Stimulated activated CD4-positive, alpha-beta T cell treated with anti-CD3 and anti-CD28 coated beads, Interleukin-4, amount 100 ng/mL, for 4 hours (primary cell): Measurements from ENCODE around the gene TMEM269.
"Not testable (repeated sequence)": the region's sequence is repeated elsewhere in the genome, so short reads cannot be mapped to it uniquely, and the experiment has no call there.

Experiments used
- DNase-seq, 2 experiments: peaks; one replicate each; pipeline ENCODE4 v3.0.0-alpha.2; 2020

The TMEM269 gene

DNA sequence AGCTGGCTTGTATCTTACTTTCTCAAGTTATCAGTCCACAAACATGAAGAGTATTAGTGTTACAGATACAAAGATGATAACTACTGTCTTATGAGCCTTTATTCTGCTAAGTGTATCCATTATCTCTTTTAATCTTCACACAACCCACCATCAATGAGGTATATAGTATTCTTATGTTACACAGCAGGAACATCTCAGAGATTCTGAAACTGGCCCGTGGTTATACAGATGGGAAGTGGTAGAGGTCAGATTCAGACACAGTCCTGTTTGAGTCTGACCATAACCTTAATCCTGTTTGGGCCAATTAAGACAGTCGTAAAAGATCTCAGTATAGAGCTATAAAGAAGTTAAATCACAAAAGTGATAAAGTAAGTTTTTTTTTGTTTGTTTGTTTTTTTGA, 5.1 kb upstream of the TMEM269 start:
- no peak for DNase-seq

DNA sequence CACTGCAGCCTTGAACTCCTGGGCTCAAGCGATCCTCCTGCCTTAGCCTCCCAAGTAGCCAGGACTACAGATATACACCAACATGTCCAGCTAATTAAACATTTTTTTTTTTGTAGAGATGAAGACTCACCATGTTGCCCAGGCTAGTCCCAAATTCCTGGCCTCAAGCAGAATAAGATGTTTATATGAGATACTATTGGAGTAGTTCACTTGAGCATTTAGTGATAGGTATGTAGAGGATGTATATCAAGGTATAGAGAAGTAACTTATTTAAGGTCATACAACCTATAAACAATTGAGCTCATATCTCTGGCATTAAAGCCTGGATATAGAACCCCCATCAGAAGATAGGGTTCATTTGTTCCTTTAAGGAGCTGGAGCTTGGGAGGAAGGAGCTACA, 4.6 kb upstream of the TMEM269 start:
- DNase-seq: no peak

DNA sequence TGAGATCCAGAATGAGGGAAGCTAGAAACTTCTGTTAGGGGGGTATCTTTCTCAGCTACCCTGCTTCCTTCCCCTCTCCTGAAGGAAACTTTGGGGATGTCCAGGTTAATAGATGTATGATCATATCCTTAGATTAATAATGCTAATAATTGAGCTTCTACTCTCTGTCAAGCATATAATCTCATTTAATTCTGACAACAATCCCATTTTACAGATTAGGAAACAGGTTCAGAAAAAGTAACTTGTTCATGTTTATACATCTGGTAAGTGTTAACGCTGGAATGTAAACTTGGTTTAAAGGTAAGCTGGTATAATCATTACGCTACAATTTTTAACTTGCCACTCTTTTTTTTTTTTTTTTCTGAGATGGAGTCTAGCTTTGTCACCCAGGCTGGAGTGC, 1.7 kb upstream of the TMEM269 start:
- no peak for DNase-seq

DNA sequence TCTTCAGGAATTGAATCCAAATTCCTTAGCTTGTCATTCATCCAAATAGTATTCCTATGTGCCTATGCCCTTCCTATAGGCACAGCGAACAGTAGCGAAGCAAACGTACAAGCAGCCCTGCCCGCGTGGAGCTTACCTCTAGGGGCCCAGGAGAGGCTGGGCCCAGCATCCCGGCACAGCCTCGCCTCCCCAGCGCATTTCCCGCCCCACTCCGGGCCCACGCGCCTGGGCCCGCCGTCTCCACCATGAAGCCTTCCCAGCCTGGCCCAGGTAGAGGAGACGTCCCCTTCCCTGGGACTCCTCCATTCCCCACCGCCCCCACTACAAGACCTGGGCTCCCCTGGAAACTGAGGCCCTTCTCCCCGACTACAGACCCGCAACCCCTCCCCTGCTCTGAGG, 245 bp upstream of the TMEM269 start:
- no peak for DNase-seq

DNA sequence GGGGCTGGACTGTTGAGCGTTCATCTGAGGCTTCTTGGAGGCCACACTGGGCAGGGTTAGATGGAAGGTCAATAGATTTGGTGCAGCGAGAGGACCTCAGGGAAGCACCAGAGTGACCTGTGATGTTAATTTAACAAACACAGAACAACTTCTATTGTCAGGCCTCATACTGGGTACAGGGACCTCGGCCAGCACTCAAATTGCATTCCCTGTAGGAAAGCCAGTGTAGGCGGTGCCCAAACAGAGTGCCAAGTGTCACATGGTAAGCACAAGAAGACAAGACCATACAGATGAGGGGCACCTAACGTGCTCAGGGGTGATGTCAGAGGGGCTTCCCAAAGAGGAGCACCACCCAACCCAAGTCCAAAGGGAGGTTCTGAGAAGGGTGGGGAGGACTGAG, 1.3 kb downstream of the TMEM269 start:
- DNase-seq: no peak

DNA sequence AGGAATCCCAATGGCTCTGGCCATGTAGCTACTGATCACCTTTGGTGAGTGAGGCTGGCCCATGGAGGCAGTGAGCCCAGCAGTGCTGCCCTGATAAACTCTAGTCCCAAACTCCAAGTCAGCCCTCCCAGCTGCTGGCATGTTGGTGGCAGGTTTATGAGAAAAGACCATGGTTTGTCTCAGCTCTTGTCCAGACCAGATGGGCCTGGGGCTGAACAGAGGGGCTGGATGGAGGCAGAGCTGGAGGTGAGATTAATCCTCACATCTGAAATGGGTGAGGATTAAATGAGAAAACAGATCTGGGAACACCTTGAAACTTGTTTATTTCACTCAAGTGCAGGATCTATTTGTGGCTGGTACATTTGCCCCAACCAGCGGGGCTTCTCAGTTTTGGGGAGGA, 3.2 kb downstream of the TMEM269 start:
- DNase-seq: no peak

DNA sequence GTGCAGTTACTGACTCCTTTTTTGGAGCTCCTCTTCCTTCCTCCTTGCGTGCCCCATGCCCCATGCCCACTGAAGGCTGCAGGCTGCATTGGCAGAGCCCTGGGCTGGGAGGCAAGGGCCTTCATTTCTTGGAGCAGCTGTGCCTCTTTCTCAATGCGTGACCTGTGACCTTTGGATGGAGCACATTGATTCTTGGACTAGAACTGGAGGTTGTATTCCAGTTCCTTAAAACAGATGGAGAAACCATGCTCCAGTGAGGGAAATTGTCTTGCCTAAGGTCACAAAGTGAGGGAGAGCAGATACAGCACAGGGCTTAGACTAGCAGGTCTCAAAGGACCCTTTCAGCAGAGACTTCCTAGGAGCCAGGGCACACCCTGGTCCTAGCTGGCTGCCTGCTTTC, 9.0 kb downstream of the TMEM269 start:
- DNase-seq: no peak

DNA sequence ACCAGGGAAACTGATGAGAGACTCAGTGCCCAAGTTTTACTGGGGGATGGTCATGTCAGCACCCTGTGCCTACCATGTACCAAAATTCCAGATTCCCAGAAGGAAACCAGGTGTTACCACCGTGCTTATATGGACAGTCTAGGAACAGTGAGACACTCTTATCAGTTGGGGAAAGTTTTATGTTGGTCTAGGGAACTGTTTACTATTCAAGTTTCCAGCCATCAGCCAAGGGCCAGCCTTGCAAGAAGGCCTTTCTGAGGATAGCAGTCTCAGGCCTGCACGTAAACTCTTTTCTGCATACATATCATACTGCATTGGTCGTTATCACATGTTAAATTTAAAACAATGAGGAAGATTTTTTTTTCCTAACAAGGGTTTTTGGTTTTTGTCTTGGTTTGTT, 12.6 kb downstream of the TMEM269 start:
- DNase-seq: no peak

DNA sequence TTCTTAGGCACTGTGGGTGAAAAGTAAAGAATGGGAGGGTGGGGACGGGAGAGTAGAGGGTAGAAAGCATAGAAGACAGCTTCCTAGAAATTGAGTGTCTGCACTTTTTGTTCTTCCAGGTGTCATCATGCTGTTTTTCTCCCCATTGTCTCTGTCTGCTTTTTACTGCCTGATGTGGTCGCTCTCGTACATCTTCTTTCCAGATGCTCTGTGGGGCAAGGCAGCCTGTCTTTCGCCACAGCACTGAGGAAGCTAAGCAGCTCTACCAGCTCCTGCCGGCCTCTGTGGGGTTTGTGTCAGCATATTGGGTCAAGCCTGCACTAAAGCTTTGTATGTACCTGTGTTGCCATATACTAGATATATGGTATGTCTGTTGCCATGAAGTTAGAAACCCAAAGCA, 13.2 kb downstream of the TMEM269 start:
- no peak for DNase-seq

DNA sequence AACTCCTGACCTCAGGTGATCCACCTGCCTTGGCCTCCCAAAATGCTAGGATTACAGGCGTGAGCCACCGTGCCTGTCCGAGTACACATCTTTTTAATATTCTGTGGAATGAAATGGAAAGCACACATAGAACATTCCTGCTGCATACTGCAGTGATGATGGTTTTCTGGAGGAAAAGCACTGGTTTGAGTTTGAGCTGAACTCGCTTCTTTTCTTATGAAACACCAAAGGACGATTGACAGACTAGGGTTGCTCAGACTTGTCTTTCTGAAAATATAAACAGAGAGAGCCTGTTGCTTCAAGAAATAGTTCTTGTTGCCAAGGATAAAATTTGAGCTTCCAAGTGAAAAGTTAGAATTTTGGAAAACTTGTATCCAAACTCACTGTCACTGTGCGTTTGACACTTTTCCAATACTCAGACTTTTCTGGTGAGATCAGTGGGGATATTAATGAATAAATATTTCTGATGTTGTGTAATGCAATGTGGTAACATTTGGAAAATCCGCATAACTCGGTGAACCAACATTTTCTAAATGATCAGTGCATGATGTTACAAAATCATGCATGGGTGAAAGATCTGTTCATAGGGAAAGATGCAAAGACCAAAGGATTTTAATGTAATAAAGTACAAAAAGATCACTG, 17.2 kb downstream of the TMEM269 start:
- DNase-seq: no peak

DNA sequence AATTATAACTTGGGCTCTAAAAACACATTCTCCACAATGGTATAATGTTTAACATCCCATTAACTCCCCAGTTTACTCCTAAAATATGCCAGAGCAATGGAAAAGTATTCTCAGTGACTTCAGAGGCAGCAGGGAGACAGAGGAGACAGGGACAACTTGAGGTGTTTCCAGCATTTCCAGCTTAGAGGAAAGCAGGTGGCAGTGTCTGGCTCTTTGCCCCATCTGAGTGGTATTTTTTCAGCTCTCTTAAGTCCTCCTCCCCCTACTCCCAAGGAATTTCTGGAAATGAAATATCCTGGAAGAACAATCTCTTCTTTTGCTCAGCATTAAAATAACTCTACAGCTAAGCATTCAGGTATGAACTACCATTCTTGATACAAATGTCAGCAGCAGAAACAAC, 21.4 kb downstream of the TMEM269 start:
- DNase-seq: no peak

DNA sequence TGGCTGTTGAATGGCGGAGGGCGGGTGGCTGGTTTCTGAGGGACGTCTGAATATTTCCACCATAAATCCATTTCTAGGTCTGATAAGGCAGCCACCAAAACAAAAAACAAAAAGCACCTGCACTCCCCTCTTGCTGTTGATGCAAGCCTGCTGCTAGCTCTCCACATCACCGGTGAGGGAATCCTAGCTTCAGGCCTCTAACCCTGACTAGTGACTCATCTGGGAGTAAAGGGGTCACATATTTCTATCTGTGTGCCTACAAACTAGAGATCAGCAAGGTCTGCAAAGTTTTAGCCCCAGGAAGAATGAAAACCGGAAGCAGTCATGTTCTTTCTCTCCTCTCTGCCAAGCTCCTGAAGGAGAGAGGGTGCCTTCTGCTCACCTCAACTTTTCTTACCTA, 21.8 kb downstream of the TMEM269 start:
- DNase-seq: no peak

DNA sequence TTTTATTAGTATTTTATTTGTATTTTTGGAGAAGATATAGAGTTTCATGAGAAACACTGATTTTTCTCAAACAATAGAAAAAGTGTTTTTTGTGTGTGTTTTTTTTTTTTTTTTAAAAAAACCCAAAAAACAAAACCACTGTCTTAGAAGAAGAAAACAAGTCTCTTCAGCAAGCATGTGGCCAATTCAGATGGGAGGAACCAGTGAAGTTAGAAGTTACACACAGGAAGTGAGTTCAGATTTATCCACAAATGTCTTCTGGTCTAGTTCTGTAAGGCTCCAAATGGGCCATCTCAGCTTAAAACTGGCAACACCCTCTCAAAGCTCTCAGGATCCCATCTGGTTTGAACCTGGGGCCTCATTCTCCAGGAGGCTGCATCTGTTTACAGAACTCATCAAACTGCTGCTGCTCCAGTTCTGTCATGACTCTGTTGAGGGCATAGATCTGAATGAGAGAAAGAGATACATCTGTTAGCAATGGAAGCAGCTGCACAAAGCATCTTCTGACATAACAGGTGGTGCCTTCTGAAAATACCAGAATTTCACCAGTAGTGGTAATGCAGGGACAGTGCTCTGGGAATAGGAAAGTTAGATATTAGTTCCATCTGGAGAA, 22.4 kb downstream of the TMEM269 start:
- no peak for DNase-seq

DNA sequence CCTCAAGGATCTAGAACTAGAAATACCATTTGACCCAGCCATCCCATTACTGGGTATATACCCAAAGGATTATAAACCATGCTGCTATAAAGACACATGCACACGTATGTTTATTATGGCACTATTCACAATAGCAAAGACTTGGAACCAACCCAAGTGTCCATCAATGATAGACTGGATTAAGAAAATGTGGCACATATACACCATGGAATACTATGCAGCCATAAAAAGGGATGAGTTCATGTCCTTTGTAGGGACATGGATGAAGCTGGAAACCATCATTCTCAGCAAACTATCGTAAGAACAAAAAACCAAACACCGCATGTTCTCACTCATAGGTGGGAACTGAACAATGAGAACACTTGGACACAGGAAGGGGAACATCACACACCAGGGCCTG, 30.0 kb downstream of the TMEM269 start:
- DNase-seq: not testable (repeated sequence)

DNA sequence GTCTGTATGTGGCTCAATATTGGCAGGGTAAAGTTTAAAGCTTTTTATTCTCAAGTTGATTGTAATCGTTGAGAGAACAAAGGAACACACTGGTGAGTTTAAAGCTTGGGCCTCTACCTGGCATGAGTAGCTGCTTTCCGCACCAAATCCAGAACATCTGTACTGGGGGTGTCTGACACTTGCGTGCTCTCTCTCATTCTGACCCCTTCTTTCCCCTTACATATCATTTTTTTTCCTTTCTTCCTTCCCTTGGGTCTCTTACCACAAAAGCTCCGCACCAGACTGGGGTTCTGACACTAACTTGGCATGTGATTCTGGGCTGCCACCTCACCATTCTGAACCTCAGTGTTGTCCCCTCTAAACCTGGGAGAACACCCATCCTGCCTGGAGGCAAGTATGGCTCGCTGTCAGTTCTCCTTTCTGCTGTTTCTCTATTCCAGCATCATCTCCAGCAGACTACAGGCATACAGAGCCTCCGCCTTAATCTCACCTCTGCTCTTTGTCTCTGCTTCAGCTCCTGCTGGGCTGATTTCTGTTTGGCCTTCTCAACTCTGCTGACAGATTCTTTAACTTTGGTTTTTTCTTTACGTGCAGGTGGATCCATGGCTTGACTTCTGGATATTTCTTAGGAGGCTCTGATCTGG, 31.3 kb downstream of the TMEM269 start:
- no peak for DNase-seq

DNA sequence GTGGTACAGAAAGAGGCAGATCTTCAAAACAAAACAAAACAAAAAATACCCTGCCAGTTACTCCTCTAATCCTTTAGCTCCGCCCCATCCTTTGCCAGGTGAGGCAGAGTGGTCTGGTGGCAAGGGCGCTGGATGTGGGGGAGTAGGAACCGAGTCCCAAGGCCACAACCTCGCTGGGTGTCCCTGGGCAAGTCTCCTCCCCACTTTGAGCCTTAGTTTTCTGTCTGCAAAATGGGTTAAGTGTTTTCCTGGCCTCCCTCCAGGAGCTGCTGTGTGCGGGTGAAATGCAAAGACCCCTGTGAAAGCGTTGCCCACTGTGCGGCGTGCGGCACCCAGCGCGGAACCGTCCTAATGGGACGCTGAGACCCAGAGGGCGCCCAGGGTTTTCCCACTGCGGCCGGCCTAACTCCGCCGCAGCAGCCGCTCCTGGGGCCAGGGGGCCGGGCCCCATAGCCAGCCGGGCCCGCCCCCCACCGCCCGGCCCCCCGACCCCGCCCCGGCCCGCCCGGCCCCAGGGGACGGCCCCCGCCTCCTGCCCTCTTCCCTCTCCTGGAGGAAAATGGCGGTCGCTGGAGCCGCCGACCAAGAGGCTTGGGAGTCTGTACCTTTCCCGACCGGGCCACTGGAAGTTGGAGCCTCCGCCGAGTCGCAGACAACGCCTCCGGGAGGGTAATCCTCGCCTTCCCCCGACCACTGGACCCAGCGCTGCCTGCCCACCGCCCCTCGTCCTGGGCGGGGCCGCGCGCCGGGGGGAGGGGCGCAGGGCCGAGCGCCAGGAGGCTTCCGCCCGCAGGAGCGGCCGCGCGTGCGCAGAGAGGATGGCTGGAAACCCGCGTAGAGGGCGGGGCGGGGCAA, 32.0 kb downstream of the TMEM269 start, which contains the start of the genes ERMAP and SVBP:
ERMAP (plus strand) TSS at position 538 of the 855 bp plus-strand sequence. CDS start 13,327 bp downstream, outside the sequence.
SVBP (minus strand) TSS at position 813 of the 855 bp plus-strand sequence. CDS start 853 bp downstream, outside the sequence.
- DNase-seq: peak; percentile 91 to 98

DNA sequence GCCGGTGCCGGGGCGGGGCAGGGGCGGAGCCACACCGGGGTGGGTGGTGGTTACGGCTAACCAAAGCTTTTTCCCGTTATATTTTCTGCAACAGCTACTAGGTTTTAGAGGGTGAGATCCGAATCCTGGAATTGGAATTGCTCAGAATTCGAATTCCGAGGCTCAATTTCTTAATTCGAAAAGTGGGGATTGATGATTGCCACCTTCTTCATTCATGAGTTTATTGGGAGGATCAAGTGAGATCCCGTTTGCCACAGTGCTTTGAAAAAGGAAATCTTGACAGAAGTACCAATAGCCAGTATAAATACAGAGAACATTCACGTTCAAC, 32.6 kb downstream of the TMEM269 start:
- DNase-seq: no peak

DNA sequence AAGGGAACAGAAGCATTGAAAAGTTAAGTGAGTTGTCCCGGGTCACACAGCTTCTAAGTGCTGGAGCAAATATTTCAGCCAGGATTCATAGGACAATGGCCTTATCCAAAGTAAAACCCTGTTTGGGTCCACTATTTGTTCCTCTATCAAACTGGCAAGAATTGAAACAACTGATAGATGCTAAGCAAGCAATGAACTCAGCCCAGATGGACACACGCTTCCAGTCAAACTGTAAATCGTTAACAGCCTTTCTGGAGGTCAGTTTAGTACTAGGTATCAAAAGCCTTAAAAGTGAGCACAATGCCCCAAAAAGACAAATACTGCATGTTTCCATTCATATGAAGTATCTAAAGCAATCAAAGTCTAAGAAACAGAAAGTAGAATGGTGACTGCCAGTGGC, 33.2 kb downstream of the TMEM269 start:
- no peak for DNase-seq

DNA sequence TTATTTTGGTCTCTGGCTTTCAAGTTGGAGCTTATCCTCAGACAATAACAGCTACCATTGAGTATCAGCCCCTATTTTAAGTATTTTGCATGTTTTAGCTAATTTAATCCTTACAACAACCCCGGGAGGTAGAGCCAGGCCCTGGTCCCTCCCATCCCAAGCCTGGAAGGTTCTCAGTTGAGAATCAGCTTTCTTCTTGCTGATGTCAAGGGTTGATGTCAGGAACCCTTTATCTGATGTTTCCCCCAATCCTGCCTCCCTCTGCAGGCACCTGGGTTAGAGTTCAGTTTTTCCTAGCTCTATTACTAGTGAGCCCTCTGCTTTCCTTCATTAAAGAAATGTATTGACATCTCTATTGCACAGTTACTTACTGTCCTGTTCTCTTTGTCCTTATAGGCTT, 36.0 kb downstream of the TMEM269 start:
- DNase-seq: no peak

DNA sequence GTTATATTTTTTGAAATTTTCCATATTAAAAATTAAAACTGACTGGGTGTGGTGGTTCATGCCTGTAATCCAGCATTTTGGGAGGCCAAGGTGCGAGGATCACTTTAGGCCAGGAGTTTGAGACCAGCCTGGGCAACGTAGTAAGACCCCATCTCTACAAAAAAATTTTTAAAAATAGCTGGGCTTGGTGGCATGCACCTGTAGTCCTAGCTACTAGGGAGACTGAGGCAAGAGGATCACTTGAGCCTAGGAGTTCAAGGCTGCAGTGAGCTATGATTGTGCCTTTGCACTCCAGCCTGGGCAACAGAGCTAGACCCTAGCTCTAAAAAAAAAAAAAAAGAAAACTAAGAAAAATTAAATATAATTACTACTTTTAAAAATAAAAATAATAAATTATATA, 36.9 kb downstream of the TMEM269 start:
- DNase-seq: no peak

DNA sequence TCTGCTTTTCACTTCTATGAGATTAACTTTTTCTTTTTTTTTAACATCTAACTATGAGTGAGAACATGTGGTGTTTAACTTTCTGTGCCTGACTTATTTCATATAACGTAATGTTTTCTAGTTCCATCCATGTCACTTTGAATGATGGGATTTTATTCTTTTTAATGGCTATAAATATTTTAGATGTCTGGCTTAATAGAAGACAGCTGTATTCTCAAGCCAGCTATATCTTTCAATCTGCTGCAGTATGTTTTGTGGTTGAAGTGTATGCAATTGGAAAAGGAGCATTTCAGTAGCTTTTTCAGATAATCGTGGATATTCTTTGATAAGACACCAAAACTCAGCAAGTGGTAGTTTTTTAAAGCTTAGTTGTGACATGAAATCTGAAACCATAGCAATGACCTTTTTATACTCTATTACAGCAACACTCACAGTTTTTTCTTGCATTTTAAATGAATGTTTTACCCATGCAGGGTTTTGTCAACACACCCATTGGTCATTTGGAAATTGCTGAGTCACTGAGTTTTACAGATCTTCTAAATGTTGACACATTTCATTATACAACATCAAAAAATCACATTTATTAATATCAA, 38.1 kb downstream of the TMEM269 start:
- no peak for DNase-seq

DNA sequence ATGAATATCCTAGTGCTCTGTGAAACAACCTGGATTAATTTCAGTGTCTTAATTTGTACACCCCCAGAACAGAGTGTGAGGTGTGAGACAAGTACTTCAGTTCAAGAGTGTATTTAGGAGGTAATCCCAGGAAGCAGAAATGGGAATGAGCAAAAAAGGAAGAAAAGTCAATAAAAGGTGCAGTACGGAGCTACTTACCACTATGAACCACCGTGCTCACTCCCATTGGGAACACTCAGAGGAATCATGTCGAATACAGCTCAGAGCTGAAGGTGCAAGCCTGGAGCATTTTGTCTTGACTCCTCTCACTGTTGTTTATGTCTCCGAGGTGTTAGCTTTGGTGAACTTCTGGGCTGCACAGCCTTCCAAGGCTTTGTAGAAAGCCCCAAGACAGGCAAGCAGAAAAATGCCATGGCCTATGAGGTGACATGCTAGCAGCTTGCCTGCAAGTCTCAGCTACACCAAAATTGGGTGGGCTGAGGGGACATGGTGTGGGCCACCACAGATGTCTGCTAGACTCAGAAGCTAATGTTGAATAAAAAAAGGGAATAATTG, 39.8 kb downstream of the TMEM269 start:
- no peak for DNase-seq
